Naive thymus-derived CD4-positive, alpha-beta T cell (primary cell): Measurements from ENCODE around the gene CCDC185. TPM values are rescaled to one million over a fixed set of nuclear protein-coding genes. Genes with fewer than 3 reads are reported as not detected.

Experiments
- ATAC-seq: fragments of 150-1000 bp; cut with Tn5 transposase; 2 replicates; pipeline ENCODE4 v1.10.0; 2021; ENCODE audit warnings: mild to moderate bottlenecking, moderate library complexity
- CTCF ChIA-PET: fragments of 350-600 bp; sonication (Branson Sonifier 250); formaldehyde crosslinking; loops from one replicate; lab custom pipeline; 2021; ENCODE audit warnings: antibody characterized with exemption; lab: Charles Lee
- POLR2A ChIA-PET: fragments of 350-600 bp; sonication (Branson Sonifier 250); formaldehyde crosslinking; loops from one replicate; lab custom pipeline; 2021; ENCODE audit warnings: antibody characterized with exemption, inconsistent platforms; lab: Charles Lee
- DNase-seq, 9 donors: peaks; one replicate each; pipeline versions ENCODE4 v3.0.0 to v3.0.0-alpha.2; 2020 to 2022; ENCODE audit warnings: mixed read lengths in 1 of 9
- H3K27ac ChIP-seq: one replicate; pipeline ENCODE4 v1.7.0; 2013; ENCODE audit warnings: mild to moderate bottlenecking, low read depth, low read length, moderate library complexity
- H3K27me3 ChIP-seq, 2 donors: one replicate each; pipeline ENCODE4 v1.7.0; 2013; ENCODE audit warnings: low read length in 2 of 2, mild to moderate bottlenecking in 2 of 2, moderate library complexity in 2 of 2; ENCODE audit not compliant: control insufficient read depth in 2 of 2, insufficient read depth in 2 of 2
- H3K36me3 ChIP-seq, 3 experiments: 1 replicate in 2 of 3; 2 replicates in 1 of 3; pipeline ENCODE4 v1.7.0; 2013; ENCODE audit warnings: low read length in 3 of 3, mild to moderate bottlenecking in 3 of 3, moderate library complexity in 1 of 3; ENCODE audit not compliant: insufficient read depth in 3 of 3, control insufficient read depth in 2 of 3
- H3K4me1 ChIP-seq, 2 donors: one replicate each; pipeline ENCODE4 v1.7.0; 2013; ENCODE audit warnings: low read length in 2 of 2, mild to moderate bottlenecking in 2 of 2, moderate library complexity in 1 of 2; ENCODE audit not compliant: control insufficient read depth in 2 of 2, insufficient read depth in 2 of 2
- H3K4me3 ChIP-seq: 2 replicates; pipeline ENCODE4 v1.7.0; 2013; ENCODE audit warnings: mild to moderate bottlenecking, low read length
- H3K9me3 ChIP-seq, 3 experiments: 1 replicate in 2 of 3; 2 replicates in 1 of 3; pipeline ENCODE4 v1.7.0; 2013; ENCODE audit warnings: low read length in 3 of 3; ENCODE audit not compliant: control insufficient read depth in 2 of 3
- H3K27ac Mint-ChIP-seq, 9 donors: one replicate each; pipeline ENCODE4 v1.8.0; 2020 to 2022; ENCODE audit warnings: mixed read lengths in 9 of 9, mild to moderate bottlenecking in 8 of 9, moderate library complexity in 5 of 9, inconsistent platforms in 2 of 9
- H3K27me3 Mint-ChIP-seq, 5 donors: one replicate each; pipeline ENCODE4 v1.8.0; 2021 to 2022; ENCODE audit warnings: mixed read lengths in 5 of 5, mild to moderate bottlenecking in 1 of 5
- H3K36me3 Mint-ChIP-seq, 5 donors: one replicate each; pipeline ENCODE4 v1.8.0; 2020 to 2022; ENCODE audit warnings: mixed read lengths in 5 of 5, mild to moderate bottlenecking in 3 of 5, inconsistent platforms in 1 of 5
- H3K4me1 Mint-ChIP-seq, 7 donors: one replicate each; pipeline ENCODE4 v1.8.0; 2020 to 2022; ENCODE audit warnings: mixed read lengths in 7 of 7, mild to moderate bottlenecking in 3 of 7, inconsistent platforms in 1 of 7
- H3K4me3 Mint-ChIP-seq, 10 donors: one replicate each; pipeline ENCODE4 v1.8.0; 2020 to 2022; ENCODE audit warnings: mild to moderate bottlenecking in 10 of 10, mixed read lengths in 10 of 10, moderate library complexity in 6 of 10, inconsistent platforms in 2 of 10
- H3K9me3 Mint-ChIP-seq, 11 donors: one replicate each; pipeline ENCODE4 v1.8.0; 2020 to 2022; ENCODE audit warnings: mixed read lengths in 11 of 11, mild to moderate bottlenecking in 4 of 11, inconsistent platforms in 1 of 11, moderate library complexity in 1 of 11
- intact Hi-C, 2 donors: fragments of 100-400 bp; cut with micrococcal nuclease; formaldehyde crosslinking; loops; one replicate each; pipeline ENCODE4 v1.15.1; 2023
- polyA plus RNA-seq, 2 donors: library from polyadenylated mRNA; unstranded; fragments of 300-500 nt; fragmentation: Illumina TruSeq; gene quantifications; one replicate each; pipeline ENCODE4 v1.2.3, GENCODE V29; 2021
- total RNA-seq, 6 experiments: library from RNA in 5 of 6; stranded (reverse) in 5 of 6; gene quantifications; 1 replicate in 5 of 6; 2 replicates in 1 of 6; pipeline ENCODE4 v1.2.3 and lab custom pipeline; 2021 to 2026

Gene CCDC185
- total RNA-seq (not detected), polyA plus RNA-seq (not detected), total RNA-seq (lab: John Stamatoyannopoulos, UW) (not detected)

DNA sequence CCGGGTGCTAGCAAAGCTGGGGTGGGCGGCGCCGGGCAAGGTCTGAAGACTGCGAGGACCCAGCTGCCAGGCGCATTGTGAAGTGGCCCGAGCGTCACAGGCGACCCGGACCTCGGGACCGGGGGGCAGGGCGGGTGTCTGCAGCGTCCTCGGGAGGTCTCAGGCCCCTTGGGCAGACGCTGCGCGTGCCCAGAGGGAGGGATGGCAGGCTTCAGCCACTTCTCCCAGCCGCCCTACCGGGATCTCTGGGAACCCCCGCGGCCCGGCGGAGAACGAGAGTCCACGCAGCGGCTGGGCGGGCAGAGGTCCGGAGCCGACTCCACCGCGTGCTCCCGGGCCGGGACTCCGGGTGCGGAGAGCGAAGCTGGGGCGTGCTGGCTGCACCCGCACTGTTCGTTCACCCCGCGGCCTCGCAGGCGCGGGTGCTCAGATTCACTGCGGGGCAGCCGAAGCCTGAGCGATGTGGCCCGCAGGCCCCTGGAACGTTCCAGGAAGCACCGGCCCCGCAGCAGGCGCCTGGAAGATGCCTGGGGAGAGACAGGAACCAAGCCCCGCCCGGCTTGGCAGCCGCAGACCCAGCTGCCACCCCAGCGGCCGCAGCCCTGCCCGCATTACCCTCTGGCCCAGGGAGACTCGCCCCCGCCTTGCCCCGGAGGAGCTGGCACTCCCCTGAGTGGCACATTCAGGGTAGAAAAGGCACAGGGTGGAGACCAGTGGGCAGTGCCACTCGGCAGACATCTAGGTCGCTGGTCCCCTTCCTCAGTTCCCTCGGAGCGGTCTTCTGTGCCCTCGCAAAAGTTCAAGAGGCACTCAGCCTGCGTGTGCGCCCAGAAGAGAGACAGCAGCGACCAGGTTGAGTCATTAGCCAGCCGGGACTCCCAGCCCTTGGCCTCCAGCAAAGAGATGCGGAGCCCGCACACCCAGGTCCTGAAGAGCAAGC lies at the start of gene CCDC185:
Gene CCDC185, plus strand, starts transcription at position 141 of the 940 bp plus-strand sequence. Its CDS starts 61 bp downstream, at position 202.
- Mint-ChIP-seq H3K27me3 (peaks cover 13 to 48% (median 29%) of the 10 kb centered on the region in 5 donors), H3K4me1 (peaks cover 0 to 8% (median 4%) of the 10 kb centered on the region in 7 donors), H3K36me3 (peaks cover 0 to 3% (median 0%) of the 10 kb centered on the region in 5 donors), H3K4me3 (peak within 1 kb of the TSS in 8 of 10 donors; percentile 17 to 67 (median 46)), H3K27ac (no peak within 1 kb of the TSS), H3K9me3 (peaks cover 0 to 19% (median 3%) of the 10 kb centered on the region in 11 donors)
- DNase-seq = no peak
- intact Hi-C loops = no loop called here
- CTCF ChIA-PET = no interaction called here
- no peak for ATAC-seq
- POLR2A ChIA-PET = no interaction called here
- H3K27ac ChIP-seq = no peak within 1 kb of the TSS
- no peaks in the 10 kb centered on the region for H3K36me3 ChIP-seq
- H3K27me3 ChIP-seq = no peaks in the 10 kb centered on the region
- no peaks in the 10 kb centered on the region for H3K9me3 ChIP-seq
- H3K4me3 ChIP-seq = peak within 1 kb of the TSS; percentile 20
- no peaks in the 10 kb centered on the region for H3K4me1 ChIP-seq

- Mint-ChIP-seq H3K4me1 (peaks cover 0 to 13% (median 8%) of the 10 kb centered on the region in 7 donors), H3K9me3 (no peaks in the 10 kb centered on the region), H3K36me3 (peaks cover 0 to 16% (median 0%) of the 10 kb centered on the region in 5 donors), H3K27me3 (peaks cover 0 to 2% (median 0%) of the 10 kb centered on the region in 5 donors), H3K27ac (no peak overlapping the region), H3K4me3 (no peak overlapping the region)
- ChIA-PET POLR2A (interaction anchor here (0.6 kb wide), 1 partner anchor 10 kb away, joined by 3 read pairs; no protein-coding TSS in a partner anchor), CTCF (interaction anchor here (0.5 to 1.0 kb wide), 2 partner anchors 15 to 396 kb away, joined by 3 read pairs; no protein-coding TSS in a partner anchor)
- Histone ChIP-seq H3K27me3 (no peaks in the 10 kb centered on the region), H3K4me3 (no peak overlapping the region), H3K4me1 (peaks cover 0 to 5% of the 10 kb centered on the region in 2 donors), H3K9me3 (no peaks in the 10 kb centered on the region), H3K36me3 (no peaks in the 10 kb centered on the region), H3K27ac (no peak overlapping the region)
- no peak for DNase-seq
- intact Hi-C loops = no loop called here
- ATAC-seq = no peak
These were observed 49.5 kb upstream of the CCDC185 start for GRCh38 chr1:223343692-223344091.

- H3K4me3 Mint-ChIP-seq = no peak overlapping the region
- Histone ChIP-seq H3K9me3 (no peaks in the 10 kb centered on the region), H3K4me1 (peaks cover 0 to 5% of the 10 kb centered on the region in 2 donors), H3K4me3 (no peak overlapping the region), H3K27ac (no peak overlapping the region), H3K36me3 (no peaks in the 10 kb centered on the region), H3K27me3 (no peaks in the 10 kb centered on the region)
- no peak for DNase-seq
- ChIA-PET CTCF (interaction anchor here (1.0 kb wide), 1 partner anchor 15 kb away, joined by 3 read pairs; no protein-coding TSS in a partner anchor), POLR2A (no interaction called here)
- peaks cover 0 to 19% (median 10%) of the 10 kb centered on the region in 7 donors for H3K4me1 Mint-ChIP-seq
- H3K27me3 Mint-ChIP-seq = peaks cover 0 to 2% (median 0%) of the 10 kb centered on the region in 5 donors
- no peaks in the 10 kb centered on the region for H3K9me3 Mint-ChIP-seq
- H3K27ac Mint-ChIP-seq = no peak overlapping the region
- ATAC-seq = no peak
- peaks cover 0 to 10% (median 0%) of the 10 kb centered on the region in 5 donors for H3K36me3 Mint-ChIP-seq
- intact Hi-C loops = no loop called here
These were observed 48.7 kb upstream of the CCDC185 start for GRCh38 chr1:223344491-223344890.

DNA sequence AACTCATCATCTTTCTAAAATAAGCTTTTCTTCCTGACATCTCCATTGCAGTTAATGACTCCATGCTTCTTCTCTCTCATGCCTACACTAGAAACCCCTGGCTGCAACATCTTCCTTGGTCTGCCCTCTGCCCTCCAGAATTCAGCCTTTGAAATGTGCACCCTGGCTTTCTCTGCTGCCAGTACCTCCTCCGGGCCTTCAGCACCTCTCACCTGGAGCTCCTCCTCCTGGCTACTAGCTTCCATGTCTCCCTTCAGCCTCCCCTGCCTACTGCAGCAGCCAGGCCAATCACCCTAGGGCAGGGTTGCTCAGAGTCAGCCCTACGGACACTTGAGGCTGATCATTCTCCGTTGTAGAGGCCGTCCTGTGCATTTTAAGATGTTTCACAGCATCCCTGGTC lies 47.5 kb upstream of the CCDC185 start:
- H3K4me1 Mint-ChIP-seq = peaks cover 0 to 22% (median 14%) of the 10 kb centered on the region in 7 donors
- intact Hi-C loops = no loop called here
- Histone ChIP-seq H3K4me3 (no peak overlapping the region), H3K4me1 (peaks cover 0 to 5% of the 10 kb centered on the region in 2 donors), H3K27ac (no peak overlapping the region), H3K27me3 (no peaks in the 10 kb centered on the region), H3K36me3 (no peaks in the 10 kb centered on the region), H3K9me3 (no peaks in the 10 kb centered on the region)
- DNase-seq (no peak), ATAC-seq (no peak)
- peaks cover 0 to 3% (median 0%) of the 10 kb centered on the region in 5 donors for H3K36me3 Mint-ChIP-seq
- no peak overlapping the region for H3K27ac Mint-ChIP-seq
- no peaks in the 10 kb centered on the region for H3K9me3 Mint-ChIP-seq
- CTCF ChIA-PET = interaction anchor here (1.1 kb wide), 1 partner anchor 212 kb away, joined by 5 read pairs; no protein-coding TSS in a partner anchor
- no peak overlapping the region for H3K4me3 Mint-ChIP-seq
- POLR2A ChIA-PET = no interaction called here
- peaks cover 0 to 1% (median 0%) of the 10 kb centered on the region in 5 donors for H3K27me3 Mint-ChIP-seq

DNA sequence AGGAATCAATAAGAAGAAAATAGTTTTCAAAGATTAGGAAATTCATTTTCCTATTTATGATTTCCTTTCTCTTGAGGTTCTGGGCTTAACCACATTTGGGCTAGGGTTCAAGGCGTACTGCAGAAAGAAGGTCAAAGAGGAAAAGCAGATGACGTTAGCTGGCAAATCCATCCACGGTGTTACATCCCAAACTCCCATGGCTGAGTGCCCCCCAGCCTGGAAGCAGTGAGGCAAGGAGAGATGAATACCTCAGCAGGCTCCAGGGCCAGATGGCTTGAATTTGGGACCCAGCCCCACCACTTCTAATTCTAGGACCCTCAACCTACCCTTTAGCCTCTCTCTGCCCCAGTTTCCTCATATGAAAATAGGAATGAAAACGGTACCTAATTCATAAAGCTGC lies 46.9 kb upstream of the CCDC185 start:
- Mint-ChIP-seq H3K27ac (no peak overlapping the region), H3K9me3 (no peaks in the 10 kb centered on the region), H3K27me3 (no peaks in the 10 kb centered on the region), H3K36me3 (no peaks in the 10 kb centered on the region), H3K4me1 (peaks cover under 1 to 22% (median 14%) of the 10 kb centered on the region in 7 donors), H3K4me3 (no peak overlapping the region)
- DNase-seq = no peak
- no peak for ATAC-seq
- Histone ChIP-seq H3K27me3 (no peaks in the 10 kb centered on the region), H3K4me3 (no peak overlapping the region), H3K27ac (no peak overlapping the region), H3K9me3 (no peaks in the 10 kb centered on the region), H3K4me1 (peaks cover 0 to 5% of the 10 kb centered on the region in 2 donors), H3K36me3 (no peaks in the 10 kb centered on the region)
- ChIA-PET CTCF (no interaction called here), POLR2A (no interaction called here)
- intact Hi-C loops = no loop called here

DNA sequence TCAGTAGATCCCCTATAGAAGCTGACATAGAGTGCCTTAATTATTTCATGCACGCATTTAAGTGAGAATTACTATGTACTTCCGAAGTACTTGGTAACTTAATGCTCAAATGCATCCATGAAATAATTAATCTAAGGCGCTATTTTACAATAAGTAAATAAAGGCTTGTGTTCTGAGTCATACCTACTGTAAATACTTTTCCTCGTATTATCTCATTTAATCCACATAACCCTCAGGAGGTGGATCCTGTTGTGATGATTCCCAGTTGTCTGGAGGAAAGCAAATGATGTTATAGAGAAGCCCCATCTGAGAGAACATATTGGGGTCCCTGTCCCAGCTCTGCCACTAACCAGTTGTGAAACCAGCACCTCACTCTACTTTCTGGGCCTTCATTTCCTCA lies 45.6 kb upstream of the CCDC185 start:
- Mint-ChIP-seq H3K36me3 (no peaks in the 10 kb centered on the region), H3K27ac (no peak overlapping the region), H3K9me3 (no peaks in the 10 kb centered on the region), H3K27me3 (no peaks in the 10 kb centered on the region), H3K4me3 (no peak overlapping the region), H3K4me1 (peaks cover 2 to 25% (median 14%) of the 10 kb centered on the region in 7 donors)
- H3K4me1 ChIP-seq = peaks cover 0 to 5% of the 10 kb centered on the region in 2 donors
- H3K9me3 ChIP-seq = no peaks in the 10 kb centered on the region
- ATAC-seq (no peak), DNase-seq (no peak)
- H3K27ac ChIP-seq = no peak overlapping the region
- H3K36me3 ChIP-seq = no peaks in the 10 kb centered on the region
- CTCF ChIA-PET = no interaction called here
- no peak overlapping the region for H3K4me3 ChIP-seq
- intact Hi-C loops = no loop called here
- no peaks in the 10 kb centered on the region for H3K27me3 ChIP-seq
- POLR2A ChIA-PET = no interaction called here
